GM23248 (cell line): ENCODE measurements around the gene NCOA1. TPM values are rescaled to one million over a fixed set of nuclear protein-coding genes. Genes with fewer than 3 reads are reported as not detected.

Experiments used
- DNase-seq: peaks from one replicate; pipeline ENCODE4 v3.0.0-alpha.2; 2015
- H2AFZ ChIP-seq: fragments of 200-600 bp; sonication (generic); 2 replicates; pipeline ENCODE4 v1.6.1; 2016; ENCODE audit warnings: antibody characterized with exemption
- H3F3A ChIP-seq: fragments of 200-600 bp; sonication (generic); 2 replicates; pipeline ENCODE4 v1.6.1; 2016; ENCODE audit warnings: mild to moderate bottlenecking, antibody characterized with exemption, mixed run types; ENCODE audit not compliant: insufficient read depth
- H3K27ac ChIP-seq: fragments of 200-600 bp; sonication (generic); 2 replicates; pipeline ENCODE4 v1.5.1; 2016; ENCODE audit warnings: mild to moderate bottlenecking
- H3K27me3 ChIP-seq: fragments of 200-600 bp; sonication (generic); replicated peaks from 2 replicates; pipeline ENCODE4 v1.6.1; 2016; ENCODE audit warnings: mild to moderate bottlenecking; ENCODE audit not compliant: insufficient read depth
- H3K36me3 ChIP-seq: fragments of 200-600 bp; sonication (generic); 2 replicates; pipeline ENCODE4 v1.6.1; 2016; ENCODE audit warnings: low read depth, mild to moderate bottlenecking
- H3K4me1 ChIP-seq: fragments of 200-600 bp; sonication (generic); 2 replicates; pipeline ENCODE4 v1.6.1; 2016; ENCODE audit warnings: mild to moderate bottlenecking; ENCODE audit not compliant: insufficient read depth
- H3K4me2 ChIP-seq: fragments of 200-600 bp; sonication (generic); one replicate; pipeline ENCODE4 v1.6.1; 2016; ENCODE audit warnings: mild to moderate bottlenecking; ENCODE audit not compliant: unreplicated experiment
- H3K4me3 ChIP-seq: fragments of 200-600 bp; sonication (generic); 2 replicates; pipeline ENCODE4 v1.5.1; 2016; ENCODE audit warnings: mild to moderate bottlenecking
- H3K79me2 ChIP-seq: fragments of 200-600 bp; sonication (generic); 2 replicates; pipeline ENCODE4 v1.6.1; 2016; ENCODE audit warnings: mild to moderate bottlenecking; ENCODE audit not compliant: insufficient read depth
- H3K9ac ChIP-seq: fragments of 200-600 bp; sonication (generic); 2 replicates; pipeline ENCODE4 v1.6.1; 2016; ENCODE audit warnings: mild to moderate bottlenecking
- H3K9me2 ChIP-seq: fragments of 200-600 bp; sonication (generic); 2 replicates; pipeline ENCODE4 v1.6.1; 2016; ENCODE audit warnings: mixed run types, mild to moderate bottlenecking, moderate library complexity; ENCODE audit not compliant: insufficient read depth
- H3K9me3 ChIP-seq: fragments of 200-600 bp; sonication (generic); one replicate; pipeline ENCODE4 v1.6.1; 2017; ENCODE audit warnings: low read depth
- H4K20me1 ChIP-seq: fragments of 200-600 bp; sonication (generic); 2 replicates; pipeline ENCODE4 v1.6.0; 2016; ENCODE audit not compliant: insufficient read depth
- EZH2 ChIP-seq: fragments of 200-600 bp; sonication (generic); IDR thresholded peaks from 2 replicates; pipeline ENCODE4 v1.6.1; 2018; ENCODE audit warnings: antibody characterized with exemption, mild to moderate bottlenecking; ENCODE audit not compliant: insufficient read depth, poor library complexity, severe bottlenecking
- EZH2phosphoT487 ChIP-seq: fragments of 200-600 bp; sonication (generic); IDR thresholded peaks from 2 replicates; pipeline ENCODE4 v1.6.1; 2018; ENCODE audit warnings: antibody characterized with exemption, moderate library complexity, mild to moderate bottlenecking, low read depth; ENCODE audit not compliant: insufficient read depth
- WGBS, 2 experiments: methylation state at CpG; one replicate each; pipeline ENCODE4 v1.1.6; 2015 to 2017; ENCODE audit warnings: low lambda C conversion rate in 2 of 2, low coverage in 1 of 2; ENCODE audit errors: missing lambda C conversion rate in 2 of 2; 5-methylcytosine and 5-hydroxymethylcytosine counted together
- in situ Hi-C: fragments of 300-500 bp; cut with MboI; formaldehyde crosslinking; loops from 2 replicates; pipeline ENCODE4 v1.15.0; 2020
- polyA plus RNA-seq: library from polyadenylated mRNA; unstranded; fragments of >200 nt; fragmentation: Nextera tagmentation; extraction: Ambion mirVana; gene quantifications from 2 replicates; pipeline ENCODE4 v1.2.1, GENCODE V29; 2016
- total RNA-seq: library from RNA; depleted of rRNA; stranded (reverse); fragments of >200 nt; shearing (Covaris generic); gene quantifications from 2 replicates; pipeline ENCODE4 v1.2.3, GENCODE V29; 2014

Gene NCOA1
- total and polyA plus RNA-seq, 2 experiments from 2014 or later: 2.6 to 8.0 TPM

GRCh38 chr2:24749069-24749691 is 258.1 kb downstream of the NCOA1 start:
- H4K20me1 ChIP-seq: no peaks in the 10 kb centered on the region
- H3K4me3 ChIP-seq: no peak overlapping the region
- H3K9me2 ChIP-seq: no peaks in the 10 kb centered on the region
- TF ChIP-seq EZH2phosphoT487 (no peak), EZH2 (no peak)
- H3K9me3 ChIP-seq: no peaks in the 10 kb centered on the region
- no peaks in the 10 kb centered on the region for H3K4me1 ChIP-seq
- H3F3A ChIP-seq: no peaks in the 10 kb centered on the region
- WGBS, 2 experiments: 94 to 97% methylated on average over 7 of the region's 7 CpGs
- H3K36me3 ChIP-seq: no peaks in the 10 kb centered on the region
- no peak for DNase-seq
- H3K9ac ChIP-seq: no peak overlapping the region
- no peaks in the 10 kb centered on the region for H3K27me3 ChIP-seq
- H3K27ac ChIP-seq: no peak overlapping the region
- no peaks in the 10 kb centered on the region for H3K79me2 ChIP-seq
- in situ Hi-C loops: no loop called here
- H3K4me2 ChIP-seq: no peak overlapping the region
- no peak overlapping the region for H2AFZ ChIP-seq

GRCh38 chr2:24754985-24755705 is 264.1 kb downstream of the NCOA1 start:
- WGBS, 2 experiments: 82 to 84% methylated on average over 3 of the region's 3 CpGs
- Histone ChIP-seq H3K79me2 (no peaks in the 10 kb centered on the region), H3K27me3 (no peaks in the 10 kb centered on the region), H4K20me1 (no peaks in the 10 kb centered on the region), H3K9me2 (no peaks in the 10 kb centered on the region), H3K9ac (no peak overlapping the region), H3K4me1 (no peaks in the 10 kb centered on the region), H3K4me3 (no peak overlapping the region), H3K4me2 (no peak overlapping the region), H3K9me3 (no peaks in the 10 kb centered on the region), H3F3A (no peaks in the 10 kb centered on the region), H3K27ac (no peak overlapping the region), H2AFZ (no peak overlapping the region), H3K36me3 (no peaks in the 10 kb centered on the region; the same call in 1 of the 2 replicates)
- no peak for TF ChIP-seq EZH2
- in situ Hi-C loops: no loop called here
- DNase-seq: peak; percentile 10

GRCh38 chr2:24756789-24757188 is 265.7 kb downstream of the NCOA1 start:
- Histone ChIP-seq H3K4me1 (no peaks in the 10 kb centered on the region), H3K4me3 (no peak overlapping the region), H3K79me2 (no peaks in the 10 kb centered on the region), H3K9ac (no peak overlapping the region), H3K9me2 (no peaks in the 10 kb centered on the region), H3K27ac (no peak overlapping the region), H3F3A (no peaks in the 10 kb centered on the region), H2AFZ (no peak overlapping the region), H3K27me3 (no peaks in the 10 kb centered on the region), H3K36me3 (no peaks in the 10 kb centered on the region; the same call in 1 of the 2 replicates), H3K4me2 (no peak overlapping the region), H4K20me1 (no peaks in the 10 kb centered on the region), H3K9me3 (no peaks in the 10 kb centered on the region)
- in situ Hi-C loops: no loop called here
- WGBS, 2 experiments: 95 to 100% methylated on average over 1 of the region's 1 CpG
- no peak for DNase-seq
- TF ChIP-seq EZH2phosphoT487 (no peak), EZH2 (no peak)

- TF ChIP-seq EZH2 (no peak), EZH2phosphoT487 (no peak)
- in situ Hi-C loops: no loop called here
- Histone ChIP-seq H3K36me3 (no peaks in the 10 kb centered on the region; the same call in 1 of the 2 replicates), H3K4me1 (no peaks in the 10 kb centered on the region), H3K27ac (no peak overlapping the region), H3K4me2 (no peak overlapping the region), H3F3A (no peaks in the 10 kb centered on the region), H3K79me2 (no peaks in the 10 kb centered on the region), H3K9ac (no peak overlapping the region), H3K9me3 (no peaks in the 10 kb centered on the region), H2AFZ (no peak overlapping the region), H3K27me3 (no peaks in the 10 kb centered on the region), H3K4me3 (no peak overlapping the region), H3K9me2 (no peaks in the 10 kb centered on the region), H4K20me1 (no peaks in the 10 kb centered on the region)
- no peak for DNase-seq
- 66 to 80% methylated on average over 5 of the region's 5 CpGs for WGBS, 2 experiments
These were observed 270.8 kb downstream of the NCOA1 start for GRCh38 chr2:24761866-24762265.
